Hepatocyte (in vitro differentiated cells): ENCODE data around the gene CRLF1.

ENCODE experiments used
- CTCF ChIP-seq: fragments of 200-600 bp; sonication (generic); IDR thresholded peaks from 2 replicates; pipeline ENCODE4 v1.5.1; 2016; ENCODE audit warnings: antibody characterized with exemption, mild to moderate bottlenecking; ENCODE audit not compliant: poor library complexity
- EZH2 ChIP-seq: fragments of 200-600 bp; sonication (generic); IDR thresholded peaks from 2 replicates; pipeline ENCODE4 v1.6.1; 2016; ENCODE audit warnings: antibody characterized with exemption, mild to moderate bottlenecking, borderline replicate concordance

DNA sequence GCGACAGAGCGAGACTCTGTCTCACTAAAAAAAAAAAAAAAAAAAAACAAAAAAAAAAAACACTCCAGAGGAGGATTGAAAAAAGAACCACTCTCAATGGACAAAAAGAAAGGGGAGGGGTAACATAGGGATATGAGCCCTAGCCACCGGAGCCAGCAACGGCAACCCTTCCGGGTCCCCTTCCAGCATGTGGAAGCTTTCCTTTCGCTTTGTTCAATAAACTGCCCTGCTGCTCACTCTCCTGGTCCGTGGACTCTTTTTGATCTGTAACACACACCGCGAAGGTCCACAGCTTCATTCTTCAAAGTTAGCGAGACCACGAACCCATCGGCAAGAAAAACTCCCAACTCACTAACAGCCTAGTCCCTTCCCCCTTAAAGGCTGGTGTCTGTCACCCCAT lies 19.0 kb downstream of the CRLF1 start:
- TF ChIP-seq CTCF, result no peak
- no peak for TF ChIP-seq EZH2
